ENCODE measurements around the gene USP51.

Gene USP51

GRCh38 chrX:55490974-55491373, 1.3 kb upstream of the USP51 start:
- H3K4me3 ChIP-seq (ENCODE audit: low read length): no peak overlapping the region
- no peak for DNase-seq (ENCODE audit: low read depth)
- TF ChIP-seq, protein P1, sequence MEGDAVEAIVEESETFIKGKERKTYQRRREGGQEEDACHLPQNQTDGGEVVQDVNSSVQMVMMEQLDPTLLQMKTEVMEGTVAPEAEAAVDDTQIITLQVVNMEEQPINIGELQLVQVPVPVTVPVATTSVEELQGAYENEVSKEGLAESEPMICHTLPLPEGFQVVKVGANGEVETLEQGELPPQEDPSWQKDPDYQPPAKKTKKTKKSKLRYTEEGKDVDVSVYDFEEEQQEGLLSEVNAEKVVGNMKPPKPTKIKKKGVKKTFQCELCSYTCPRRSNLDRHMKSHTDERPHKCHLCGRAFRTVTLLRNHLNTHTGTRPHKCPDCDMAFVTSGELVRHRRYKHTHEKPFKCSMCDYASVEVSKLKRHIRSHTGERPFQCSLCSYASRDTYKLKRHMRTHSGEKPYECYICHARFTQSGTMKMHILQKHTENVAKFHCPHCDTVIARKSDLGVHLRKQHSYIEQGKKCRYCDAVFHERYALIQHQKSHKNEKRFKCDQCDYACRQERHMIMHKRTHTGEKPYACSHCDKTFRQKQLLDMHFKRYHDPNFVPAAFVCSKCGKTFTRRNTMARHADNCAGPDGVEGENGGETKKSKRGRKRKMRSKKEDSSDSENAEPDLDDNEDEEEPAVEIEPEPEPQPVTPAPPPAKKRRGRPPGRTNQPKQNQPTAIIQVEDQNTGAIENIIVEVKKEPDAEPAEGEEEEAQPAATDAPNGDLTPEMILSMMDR (IDR thresholded peaks at IDR 0.05; ENCODE audit: insufficient read depth, low read depth, low read length, missing control alignments): no peak

DNA sequence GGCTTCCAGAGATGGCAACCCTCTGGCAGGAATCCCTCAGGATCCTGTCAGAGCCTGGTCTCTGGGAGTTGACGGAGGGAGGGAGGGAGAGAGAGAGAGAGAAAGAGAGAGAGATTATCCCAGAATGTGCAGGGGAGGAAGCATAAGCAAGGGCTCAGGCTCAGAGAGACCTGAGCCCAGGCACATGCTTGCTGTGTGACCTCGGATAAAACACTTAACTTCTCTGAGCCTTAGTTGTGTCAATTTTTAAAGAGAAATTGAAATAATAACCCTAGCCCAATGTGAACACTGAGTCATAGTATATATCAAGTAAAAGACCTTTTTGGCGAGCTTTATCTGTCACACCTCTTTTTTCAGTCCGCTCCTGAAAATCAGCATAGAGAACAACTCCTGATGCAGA, 473 bp upstream of the USP51 start:
- peak overlapping the region; percentile 65 for H3K4me3 ChIP-seq (ENCODE audit: low read length)
- TF ChIP-seq, protein P1 (IDR thresholded peaks at IDR 0.05; ENCODE audit: insufficient read depth, low read depth, low read length, missing control alignments): no peak
- DNase-seq (ENCODE audit: low read depth): no peak

GRCh38 chrX:55488593-55489313, 895 bp downstream of the USP51 start:
- peak; percentile 38 for DNase-seq (ENCODE audit: low read depth)
- TF ChIP-seq, protein P1 (IDR thresholded peaks at IDR 0.05; ENCODE audit: insufficient read depth, low read depth, low read length, missing control alignments): no peak
- H3K4me3 ChIP-seq (ENCODE audit: low read length): peak overlapping the region; percentile 65

- DNase-seq (ENCODE audit: low read depth): no peak
- TF ChIP-seq, protein P1 (IDR thresholded peaks at IDR 0.05; ENCODE audit: insufficient read depth, low read depth, low read length, missing control alignments): no peak
- peak overlapping the region; percentile 6 for H3K4me3 ChIP-seq (ENCODE audit: low read length)
Observed at GRCh38 chrX:55488006-55488592, 1.5 kb downstream of the USP51 start.

DNA sequence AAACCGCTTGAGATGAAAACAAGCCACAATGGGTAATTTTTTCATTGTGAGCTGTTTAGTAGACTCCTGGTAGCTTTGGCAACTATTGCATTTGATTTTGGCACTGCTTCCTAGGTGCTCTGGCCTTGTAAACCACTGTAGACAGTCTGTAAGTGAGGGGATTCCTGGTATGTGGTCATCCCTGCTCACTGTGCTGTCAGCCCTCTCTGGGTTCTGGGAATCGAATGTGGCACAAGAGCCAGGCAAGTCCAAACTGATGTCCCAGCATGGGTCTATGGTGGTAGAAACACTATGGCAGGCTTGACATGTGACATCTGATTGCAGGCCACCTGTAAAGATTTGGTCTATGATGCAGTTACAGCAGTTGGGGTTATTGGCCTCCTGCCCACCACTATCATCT, 2.5 kb downstream of the USP51 start:
- no peak for DNase-seq (ENCODE audit: low read depth)
- TF ChIP-seq, protein P1 (IDR thresholded peaks at IDR 0.05; ENCODE audit: insufficient read depth, low read depth, low read length, missing control alignments): no peak
- no peak overlapping the region for H3K4me3 ChIP-seq (ENCODE audit: low read length)

GRCh38 chrX:55486736-55487135, 2.9 kb downstream of the USP51 start:
- TF ChIP-seq, protein P1 (IDR thresholded peaks at IDR 0.05; ENCODE audit: insufficient read depth, low read depth, low read length, missing control alignments): no peak
- DNase-seq (ENCODE audit: low read depth): peak; percentile 52
- no peak overlapping the region for H3K4me3 ChIP-seq (ENCODE audit: low read length)

- TF ChIP-seq, protein P1 (IDR thresholded peaks at IDR 0.05; ENCODE audit: insufficient read depth, low read depth, low read length, missing control alignments): no peak
- H3K4me3 ChIP-seq (ENCODE audit: low read length): no peak overlapping the region
- no peak for DNase-seq (ENCODE audit: low read depth)
Observed at GRCh38 chrX:55484948-55485347, 4.7 kb downstream of the USP51 start.

All from epithelial cell of esophagus (primary cell).